GM23248 (cell line): Measurements from ENCODE around the gene SEZ6L. TPM values are rescaled to one million over a fixed set of nuclear protein-coding genes. Genes with fewer than 3 reads are reported as not detected.
A peak's percentile ranks its signal among the peaks of the same experiment; 100 is the strongest.

Experiments used
- DNase-seq: peaks from one replicate; pipeline ENCODE4 v3.0.0-alpha.2; 2015
- H2AFZ ChIP-seq: fragments of 200-600 bp; sonication (generic); 2 replicates; pipeline ENCODE4 v1.6.1; 2016; ENCODE audit warnings: antibody characterized with exemption
- H3F3A ChIP-seq: fragments of 200-600 bp; sonication (generic); 2 replicates; pipeline ENCODE4 v1.6.1; 2016; ENCODE audit warnings: mild to moderate bottlenecking, antibody characterized with exemption, mixed run types; ENCODE audit not compliant: insufficient read depth
- H3K27ac ChIP-seq: fragments of 200-600 bp; sonication (generic); 2 replicates; pipeline ENCODE4 v1.5.1; 2016; ENCODE audit warnings: mild to moderate bottlenecking
- H3K27me3 ChIP-seq: fragments of 200-600 bp; sonication (generic); replicated peaks from 2 replicates; pipeline ENCODE4 v1.6.1; 2016; ENCODE audit warnings: mild to moderate bottlenecking; ENCODE audit not compliant: insufficient read depth
- H3K36me3 ChIP-seq: fragments of 200-600 bp; sonication (generic); 2 replicates; pipeline ENCODE4 v1.6.1; 2016; ENCODE audit warnings: low read depth, mild to moderate bottlenecking
- H3K4me1 ChIP-seq: fragments of 200-600 bp; sonication (generic); 2 replicates; pipeline ENCODE4 v1.6.1; 2016; ENCODE audit warnings: mild to moderate bottlenecking; ENCODE audit not compliant: insufficient read depth
- H3K4me2 ChIP-seq: fragments of 200-600 bp; sonication (generic); one replicate; pipeline ENCODE4 v1.6.1; 2016; ENCODE audit warnings: mild to moderate bottlenecking; ENCODE audit not compliant: unreplicated experiment
- H3K4me3 ChIP-seq: fragments of 200-600 bp; sonication (generic); 2 replicates; pipeline ENCODE4 v1.5.1; 2016; ENCODE audit warnings: mild to moderate bottlenecking
- H3K79me2 ChIP-seq: fragments of 200-600 bp; sonication (generic); 2 replicates; pipeline ENCODE4 v1.6.1; 2016; ENCODE audit warnings: mild to moderate bottlenecking; ENCODE audit not compliant: insufficient read depth
- H3K9ac ChIP-seq: fragments of 200-600 bp; sonication (generic); 2 replicates; pipeline ENCODE4 v1.6.1; 2016; ENCODE audit warnings: mild to moderate bottlenecking
- H3K9me2 ChIP-seq: fragments of 200-600 bp; sonication (generic); 2 replicates; pipeline ENCODE4 v1.6.1; 2016; ENCODE audit warnings: mixed run types, mild to moderate bottlenecking, moderate library complexity; ENCODE audit not compliant: insufficient read depth
- H3K9me3 ChIP-seq: fragments of 200-600 bp; sonication (generic); one replicate; pipeline ENCODE4 v1.6.1; 2017; ENCODE audit warnings: low read depth
- H4K20me1 ChIP-seq: fragments of 200-600 bp; sonication (generic); 2 replicates; pipeline ENCODE4 v1.6.0; 2016; ENCODE audit not compliant: insufficient read depth
- EZH2 ChIP-seq: fragments of 200-600 bp; sonication (generic); IDR thresholded peaks from 2 replicates; pipeline ENCODE4 v1.6.1; 2018; ENCODE audit warnings: antibody characterized with exemption, mild to moderate bottlenecking; ENCODE audit not compliant: insufficient read depth, poor library complexity, severe bottlenecking
- EZH2phosphoT487 ChIP-seq: fragments of 200-600 bp; sonication (generic); IDR thresholded peaks from 2 replicates; pipeline ENCODE4 v1.6.1; 2018; ENCODE audit warnings: antibody characterized with exemption, moderate library complexity, mild to moderate bottlenecking, low read depth; ENCODE audit not compliant: insufficient read depth
- WGBS, 2 experiments: methylation state at CpG; one replicate each; pipeline ENCODE4 v1.1.6; 2015 to 2017; ENCODE audit warnings: low lambda C conversion rate in 2 of 2, low coverage in 1 of 2; ENCODE audit errors: missing lambda C conversion rate in 2 of 2; 5-methylcytosine and 5-hydroxymethylcytosine counted together
- in situ Hi-C: fragments of 300-500 bp; cut with MboI; formaldehyde crosslinking; loops from 2 replicates; pipeline ENCODE4 v1.15.0; 2020
- polyA plus RNA-seq: library from polyadenylated mRNA; unstranded; fragments of >200 nt; fragmentation: Nextera tagmentation; extraction: Ambion mirVana; gene quantifications from 2 replicates; pipeline ENCODE4 v1.2.1, GENCODE V29; 2016
- total RNA-seq: library from RNA; depleted of rRNA; stranded (reverse); fragments of >200 nt; shearing (Covaris generic); gene quantifications from 2 replicates; pipeline ENCODE4 v1.2.3, GENCODE V29; 2014

SEZ6L gene
- total and polyA plus RNA-seq, 2 experiments from 2014 or later, result under 0.01 to 0.18 TPM

DNA sequence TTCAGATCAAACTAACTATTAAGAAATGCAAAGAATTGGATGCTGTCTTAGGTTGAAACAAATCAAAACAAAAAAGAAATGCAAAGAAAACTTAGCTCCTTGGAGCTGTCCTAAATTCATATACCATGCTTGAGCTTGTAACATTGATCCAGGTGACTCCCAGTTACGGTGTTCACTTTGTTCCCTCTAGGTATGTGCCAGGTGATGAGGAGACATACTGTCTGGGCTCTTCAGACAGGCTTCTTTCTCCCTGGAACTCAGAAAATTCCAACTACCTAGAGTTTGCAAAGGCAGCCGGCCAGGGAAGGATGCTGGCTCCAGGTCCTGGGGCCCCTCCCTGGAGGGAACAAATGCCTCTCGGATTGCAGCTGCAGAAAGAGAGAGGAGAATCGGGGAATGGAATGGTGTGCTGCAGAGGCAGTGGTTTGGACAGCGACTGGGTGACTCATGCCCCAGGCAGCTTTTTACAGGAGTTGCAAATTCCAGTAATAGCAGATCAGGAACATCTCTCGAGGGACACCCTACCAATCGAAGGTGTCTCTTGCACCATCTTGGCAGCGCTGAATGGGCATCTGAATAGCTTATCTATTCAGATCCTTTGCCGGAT lies 247.5 kb downstream of the SEZ6L start:
- Histone ChIP-seq H3K27ac (no peak overlapping the region), H2AFZ (no peak overlapping the region), H3F3A (peaks cover 13% of the 10 kb centered on the region), H3K4me2 (peak overlapping the region; percentile 31), H3K9me2 (no peaks in the 10 kb centered on the region), H3K4me1 (peaks cover 11% of the 10 kb centered on the region), H3K4me3 (no peak overlapping the region), H3K27me3 (peaks cover 38% of the 10 kb centered on the region), H3K9ac (no peak overlapping the region), H3K36me3 (no peaks in the 10 kb centered on the region), H3K79me2 (no peaks in the 10 kb centered on the region), H3K9me3 (no peaks in the 10 kb centered on the region), H4K20me1 (no peaks in the 10 kb centered on the region)
- TF ChIP-seq EZH2 (no peak), EZH2phosphoT487 (no peak)
- in situ Hi-C loops, result no loop called here
- WGBS, 2 experiments, result 6 to 8% methylated on average over 9 of the region's 9 CpGs
- DNase-seq, result peak; percentile 79

GRCh38 chr22:26417406-26417805 lies 248.1 kb downstream of the SEZ6L start:
- H3K79me2 ChIP-seq, result no peaks in the 10 kb centered on the region
- H3K36me3 ChIP-seq, result no peaks in the 10 kb centered on the region
- no peak overlapping the region for H3K9ac ChIP-seq
- H3K9me3 ChIP-seq, result no peaks in the 10 kb centered on the region
- no peak for DNase-seq
- H3K9me2 ChIP-seq, result no peaks in the 10 kb centered on the region
- TF ChIP-seq EZH2, result no peak
- TF ChIP-seq EZH2phosphoT487, result no peak
- no peak overlapping the region for H3K4me3 ChIP-seq
- in situ Hi-C loops, result no loop called here
- WGBS, 2 experiments, result 74 to 77% methylated on average over 3 of the region's 3 CpGs
- peaks cover 13% of the 10 kb centered on the region for H3F3A ChIP-seq
- peak overlapping the region; percentile 31 for H3K4me2 ChIP-seq
- H3K4me1 ChIP-seq, result peaks cover 11% of the 10 kb centered on the region
- peaks cover 35% of the 10 kb centered on the region for H3K27me3 ChIP-seq
- H2AFZ ChIP-seq, result no peak overlapping the region
- H4K20me1 ChIP-seq, result no peaks in the 10 kb centered on the region
- no peak overlapping the region for H3K27ac ChIP-seq

GRCh38 chr22:26418620-26419019 lies 249.4 kb downstream of the SEZ6L start:
- Histone ChIP-seq H3K4me2 (no peak overlapping the region), H3K27ac (no peak overlapping the region)
- TF ChIP-seq EZH2 (no peak), EZH2phosphoT487 (no peak)

GRCh38 chr22:26426924-26427323 lies 257.7 kb downstream of the SEZ6L start:
- H3K9me3 ChIP-seq, result no peaks in the 10 kb centered on the region
- no peaks in the 10 kb centered on the region for H3K36me3 ChIP-seq
- H2AFZ ChIP-seq, result no peak overlapping the region
- peaks cover 6% of the 10 kb centered on the region for H3K27me3 ChIP-seq
- in situ Hi-C loops, result no loop called here
- H3K4me2 ChIP-seq, result no peak overlapping the region
- H3K4me3 ChIP-seq, result no peak overlapping the region
- no peaks in the 10 kb centered on the region for H3K9me2 ChIP-seq
- H3F3A ChIP-seq, result 0 out of 2 replicates have a peak, but pooled peaks cover 6% of the 10 kb centered on the region
- no peak overlapping the region for H3K27ac ChIP-seq
- no peak overlapping the region for H3K9ac ChIP-seq
- DNase-seq, result no peak
- H3K4me1 ChIP-seq, result no peaks in the 10 kb centered on the region
- H4K20me1 ChIP-seq, result no peaks in the 10 kb centered on the region
- TF ChIP-seq EZH2 (no peak), EZH2phosphoT487 (no peak)
- H3K79me2 ChIP-seq, result no peaks in the 10 kb centered on the region

More at GRCh38 chr22:26418620-26419019, 249.4 kb downstream of the SEZ6L start:
- no peaks in the 10 kb centered on the region for H3K79me2 ChIP-seq
- 49% methylated on average over 3 of the region's 3 CpGs for WGBS, 2 experiments
- H3K9me2 ChIP-seq, result no peaks in the 10 kb centered on the region
- no peak for DNase-seq
- H3K27me3 ChIP-seq, result peaks cover 31% of the 10 kb centered on the region
- H3K36me3 ChIP-seq, result no peaks in the 10 kb centered on the region
- peaks cover 13% of the 10 kb centered on the region for H3F3A ChIP-seq
- peaks cover 11% of the 10 kb centered on the region for H3K4me1 ChIP-seq
- no peak overlapping the region for H3K4me3 ChIP-seq
- no peaks in the 10 kb centered on the region for H3K9me3 ChIP-seq
- H3K9ac ChIP-seq, result no peak overlapping the region
- H2AFZ ChIP-seq, result no peak overlapping the region
- in situ Hi-C loops, result no loop called here
- no peaks in the 10 kb centered on the region for H4K20me1 ChIP-seq
